HG02588 (cell line): ENCODE data around the gene OR2M4.
"Not testable (repeated sequence)": the region's sequence is repeated elsewhere in the genome, so short reads cannot be mapped to it uniquely, and the experiment has no call there.

Experiments used
- ATAC-seq: cut with Tn5 transposase; IDR thresholded peaks from one replicate; pipeline ENCODE4 v1.9.1; 2021; ENCODE audit warnings: mild to moderate bottlenecking, moderate library complexity; ENCODE audit not compliant: unreplicated experiment

The OR2M4 gene, protein sequence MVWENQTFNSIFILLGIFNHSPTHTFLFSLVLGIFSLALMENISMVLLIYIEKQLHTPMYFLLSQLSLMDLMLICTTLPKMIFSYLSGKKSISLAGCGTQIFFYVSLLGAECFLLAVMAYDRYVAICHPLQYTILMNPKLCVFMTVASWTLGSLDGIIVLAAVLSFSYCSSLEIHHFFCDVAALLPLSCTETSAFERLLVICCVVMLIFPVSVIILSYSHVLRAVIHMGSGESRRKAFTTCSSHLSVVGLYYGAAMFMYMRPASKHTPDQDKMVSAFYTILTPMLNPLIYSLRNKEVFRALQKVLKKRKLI

DNA sequence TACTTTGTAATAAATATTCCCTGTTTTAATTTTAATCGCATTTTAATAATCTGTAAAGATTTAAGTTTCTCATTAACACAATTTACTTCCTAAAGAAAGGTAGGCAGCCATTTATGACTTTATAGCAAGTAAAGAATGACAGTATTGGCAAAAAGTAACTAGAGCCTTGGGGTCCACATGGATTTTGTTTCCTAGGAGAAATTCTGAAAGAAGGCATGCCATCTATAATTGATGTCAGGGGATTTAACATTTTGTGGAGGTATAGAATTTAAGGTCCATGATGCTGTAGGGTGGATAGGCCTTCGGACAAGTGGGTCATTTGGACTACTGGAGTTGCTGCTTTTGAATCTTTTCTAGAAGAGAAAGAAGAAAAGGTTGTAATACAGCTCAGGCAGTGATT, at the start of gene OR2M4:
TSS of gene OR2M4 (plus strand) at position 301 of the 400 bp plus-strand sequence. CDS start 7,512 bp downstream, outside the sequence.
- ATAC-seq = no peak

DNA sequence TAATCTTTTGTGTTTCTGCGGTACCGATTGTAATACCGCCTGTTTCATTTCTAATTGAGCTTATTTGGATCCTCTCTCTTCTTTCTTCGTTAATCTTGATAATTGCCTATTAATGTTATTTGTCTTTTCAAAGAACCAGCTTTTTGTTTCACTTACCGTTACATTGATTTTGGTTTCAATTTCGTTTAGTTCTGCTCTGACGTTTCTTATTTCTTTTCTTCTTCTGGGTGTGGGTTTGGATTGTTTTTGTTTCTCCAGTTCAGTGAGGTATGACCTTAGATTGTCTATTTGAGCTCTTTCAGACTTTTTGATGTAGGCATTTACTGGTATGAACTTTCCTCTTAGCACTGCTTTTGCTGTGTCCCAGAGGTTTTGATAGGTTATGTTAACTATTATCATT, 47.2 kb upstream of the OR2M4 start:
- no peak for ATAC-seq

DNA sequence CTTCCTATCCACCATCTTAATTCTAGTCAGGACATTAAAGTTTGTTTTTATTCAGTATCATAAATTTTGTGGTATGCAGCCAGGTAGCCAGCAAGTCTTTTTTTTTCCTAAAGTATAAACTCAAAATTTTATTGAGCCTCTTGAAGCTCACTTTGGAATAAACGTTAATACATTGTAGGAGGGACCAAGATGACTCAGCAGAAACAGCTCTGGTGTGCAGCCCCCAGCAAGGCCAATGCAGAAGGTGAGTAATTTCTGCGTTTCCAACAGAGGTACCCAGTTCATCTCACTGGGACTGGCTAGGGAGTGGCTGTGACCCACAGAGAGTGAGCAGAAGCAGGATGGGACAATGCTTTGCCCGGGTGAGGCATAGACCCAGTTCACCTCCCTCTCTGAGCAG, 43.9 kb upstream of the OR2M4 start:
- no peak for ATAC-seq

DNA sequence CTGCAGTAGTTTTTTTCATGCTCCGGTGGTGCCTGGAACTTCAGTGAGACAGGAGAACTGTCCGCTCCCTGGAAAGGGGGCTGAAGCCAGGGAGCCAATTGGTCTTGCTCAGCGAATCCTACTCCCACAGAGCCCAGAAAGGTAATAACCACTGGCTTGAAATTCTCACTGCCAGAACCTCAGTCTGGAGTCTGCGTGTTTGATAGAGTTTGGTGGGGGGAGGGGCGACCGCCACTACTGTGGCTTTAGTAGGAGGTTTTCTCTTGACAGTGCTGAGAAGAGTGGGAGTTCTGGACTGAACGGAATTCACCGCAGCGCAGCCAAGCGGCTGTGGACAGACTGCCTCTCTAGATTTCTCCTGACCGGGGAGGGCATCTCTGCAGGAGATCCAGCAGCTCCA, 42.2 kb upstream of the OR2M4 start:
- no peak for ATAC-seq

DNA sequence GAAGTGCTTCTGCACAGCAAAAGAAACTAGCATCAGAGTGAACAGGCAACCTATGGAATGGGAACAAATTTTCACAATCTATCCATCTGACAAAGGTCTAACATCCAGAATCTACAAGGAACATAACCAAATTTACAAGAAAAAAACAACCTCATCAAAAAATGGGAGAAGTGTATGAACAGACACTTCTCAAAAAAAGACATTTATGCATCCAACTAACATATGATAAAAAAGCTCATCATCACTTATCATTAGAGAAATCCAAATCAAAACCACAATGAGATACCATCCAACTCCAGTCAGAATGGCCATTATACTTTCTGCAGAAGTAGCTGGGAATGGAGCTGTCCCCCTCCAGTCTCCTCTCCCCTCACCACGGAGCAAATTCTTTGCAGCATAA, 37.1 kb upstream of the OR2M4 start:
- no peak for ATAC-seq

DNA sequence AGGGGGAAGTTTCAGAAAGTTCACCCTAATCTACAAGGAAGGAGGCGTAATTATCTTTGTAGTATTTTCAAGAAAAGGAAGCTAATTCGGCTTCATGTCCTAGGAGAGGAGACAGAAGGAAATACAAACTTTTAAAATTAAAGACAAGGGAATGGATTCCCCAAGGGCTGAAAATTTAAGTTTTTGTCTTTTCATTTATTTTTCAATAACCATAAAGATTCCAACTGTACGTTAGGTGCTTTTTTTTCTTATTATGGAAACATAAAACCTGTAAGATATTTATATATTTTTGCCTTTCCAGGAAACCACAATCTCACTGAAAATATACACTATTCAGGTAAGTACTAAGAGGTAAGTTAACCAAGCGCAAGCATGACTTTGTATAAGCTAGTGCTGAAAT, 34.3 kb upstream of the OR2M4 start, which contains the start of gene OR2M3:
TSS of gene OR2M3 (plus strand) at position 301 of the 400 bp plus-strand sequence. CDS start 5,803 bp downstream, outside the sequence.
- no peak for ATAC-seq

DNA sequence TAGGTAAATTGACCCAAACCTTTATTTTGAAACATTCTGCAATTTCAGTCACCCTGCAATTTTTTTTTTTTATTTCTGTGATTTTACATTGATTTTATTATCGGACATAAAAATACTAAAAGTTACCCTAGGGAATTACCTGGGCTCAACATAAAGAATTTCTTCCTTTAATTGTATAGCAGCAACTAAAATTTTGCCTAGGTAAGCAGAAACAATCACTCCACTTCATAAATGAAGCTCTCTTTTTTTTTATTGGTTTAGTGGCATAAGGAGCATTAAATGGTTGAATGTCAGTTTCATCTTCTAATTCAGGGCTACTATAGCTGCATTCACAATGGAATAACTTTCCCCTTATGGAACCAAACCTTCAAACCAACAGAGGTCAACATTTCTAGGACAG, 15.3 kb upstream of the OR2M4 start:
- ATAC-seq = no peak

DNA sequence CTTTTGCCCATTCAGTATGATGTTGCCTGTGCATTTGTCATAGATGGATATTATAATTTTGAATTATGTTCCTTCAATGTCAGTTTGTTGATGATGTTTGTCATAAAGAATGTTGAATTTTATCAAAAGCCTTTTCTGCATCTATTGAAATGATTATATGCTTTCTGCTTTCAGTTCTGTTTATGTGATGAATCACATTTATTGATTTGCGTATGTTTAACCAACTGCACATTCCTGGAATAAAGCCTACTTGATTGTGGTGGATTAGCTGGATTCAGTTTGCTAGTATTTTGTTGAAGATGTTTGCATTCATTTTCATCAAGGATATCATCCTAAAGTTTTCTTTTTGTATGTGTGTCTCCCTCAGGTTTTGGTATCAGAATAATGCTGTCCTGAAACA, 5.7 kb upstream of the OR2M4 start:
- no peak for ATAC-seq

DNA sequence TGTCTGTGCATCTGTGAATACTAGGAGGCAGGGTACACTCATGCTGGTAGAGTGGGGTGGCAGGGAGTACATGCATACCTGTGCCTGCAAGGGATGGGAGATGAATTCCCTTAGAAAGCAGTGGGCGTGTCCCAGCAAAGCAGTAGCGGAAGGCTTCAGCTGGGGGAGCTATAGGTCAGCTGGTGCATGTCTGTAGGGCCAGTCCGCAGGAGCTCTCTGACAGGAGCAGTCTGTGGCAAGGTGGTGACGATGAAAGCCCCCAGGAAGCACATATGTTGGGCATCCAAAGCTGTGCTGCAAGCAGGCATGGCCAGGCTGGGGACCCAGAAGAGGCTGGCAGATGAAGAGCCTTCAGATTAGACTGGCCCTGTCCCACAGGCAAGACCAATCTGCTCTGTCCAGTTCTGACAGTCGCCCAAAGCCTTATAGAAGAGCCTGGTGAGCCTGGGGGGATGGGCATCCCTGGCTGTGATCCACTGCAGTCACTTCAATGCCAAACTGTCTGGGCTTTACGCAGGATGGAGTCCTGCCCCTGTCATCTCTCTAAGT, 1.8 kb upstream of the OR2M4 start:
- ATAC-seq = no peak

DNA sequence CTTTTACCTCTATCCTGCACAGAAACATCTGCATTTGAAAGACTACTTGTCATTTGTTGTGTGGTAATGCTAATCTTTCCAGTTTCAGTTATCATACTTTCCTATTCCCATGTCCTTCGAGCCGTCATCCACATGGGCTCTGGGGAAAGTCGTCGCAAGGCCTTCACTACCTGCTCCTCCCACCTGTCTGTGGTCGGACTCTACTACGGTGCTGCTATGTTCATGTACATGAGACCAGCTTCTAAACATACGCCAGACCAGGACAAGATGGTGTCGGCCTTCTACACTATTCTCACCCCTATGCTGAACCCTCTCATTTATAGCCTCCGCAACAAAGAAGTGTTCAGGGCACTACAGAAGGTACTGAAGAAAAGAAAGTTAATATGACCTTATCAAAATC, 8.3 kb downstream of the OR2M4 start:
- ATAC-seq = no peak

DNA sequence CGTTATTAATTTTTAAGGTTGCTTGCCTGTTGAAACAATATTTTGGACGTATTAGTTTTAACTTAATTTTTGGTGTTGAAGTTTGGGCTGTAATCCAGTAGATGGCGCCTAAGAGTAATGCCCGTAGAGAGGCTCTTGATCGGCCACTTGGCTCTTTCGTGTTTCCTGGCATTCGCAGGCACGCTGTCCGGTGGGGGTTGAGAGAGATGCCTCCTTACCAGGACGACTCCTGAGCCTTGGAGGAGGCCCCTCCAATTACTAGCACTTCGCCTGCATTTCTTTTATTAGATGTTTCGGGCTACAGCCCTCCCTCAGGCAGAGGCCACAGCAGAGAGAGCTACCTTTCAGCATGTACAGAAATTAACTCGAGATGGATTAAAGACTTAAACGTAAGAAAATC, 12.0 kb downstream of the OR2M4 start:
- ATAC-seq = peak; percentile 81

DNA sequence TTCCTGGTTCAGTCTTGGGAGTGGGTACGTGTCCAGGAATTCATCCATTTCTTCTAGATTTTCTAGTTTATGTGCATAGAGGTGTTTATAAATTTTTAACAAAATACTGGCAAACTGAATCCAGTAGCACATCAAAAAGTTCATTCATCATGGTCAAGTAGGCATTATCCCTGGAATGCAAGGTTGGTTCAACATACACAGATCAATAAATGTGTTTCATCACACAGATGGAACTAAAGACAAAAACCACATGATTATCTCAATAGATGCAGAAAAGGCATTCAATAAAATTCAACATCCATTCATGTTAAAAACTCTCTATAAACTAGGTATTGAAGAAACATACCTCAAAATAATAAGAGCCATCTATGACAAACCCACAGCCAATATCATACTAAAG, 28.1 kb downstream of the OR2M4 start:
- ATAC-seq = not testable (repeated sequence)

DNA sequence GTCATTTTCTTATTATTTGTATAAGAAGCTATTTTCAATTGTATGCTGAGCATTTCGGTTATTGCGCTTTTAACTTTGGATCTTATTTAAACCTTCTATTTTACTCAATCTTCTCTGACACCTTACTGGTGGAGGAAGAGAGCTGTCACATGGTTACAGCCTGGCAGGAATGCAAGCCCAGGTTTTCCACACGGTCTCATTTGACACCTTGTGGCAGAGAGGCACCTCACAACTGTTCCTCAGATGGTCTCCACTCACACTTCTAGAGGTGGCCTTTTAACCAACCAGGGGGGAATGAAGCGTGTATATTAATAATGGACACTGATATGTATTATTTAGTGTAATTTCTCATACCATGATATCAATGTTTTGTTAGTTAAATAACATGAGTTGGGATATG, 37.0 kb downstream of the OR2M4 start:
- ATAC-seq = no peak

DNA sequence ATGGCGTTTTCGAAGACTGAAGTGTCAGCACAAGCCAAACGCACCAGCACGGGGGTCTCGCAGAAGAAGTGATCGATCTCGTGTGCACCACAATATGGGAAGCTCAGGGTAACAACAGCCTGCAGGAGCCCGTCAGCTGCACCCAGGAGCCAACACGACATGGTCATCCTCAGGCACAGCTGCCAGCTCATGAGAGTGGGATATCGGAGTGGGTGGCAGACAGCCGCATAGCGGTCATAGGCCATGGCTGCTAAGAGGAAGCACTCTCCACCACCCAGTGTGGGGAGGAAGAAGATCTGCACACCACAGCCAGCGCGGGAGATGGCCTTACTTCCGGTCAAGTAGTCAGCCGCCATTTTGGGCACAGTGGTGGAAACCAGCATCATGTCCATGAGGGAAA, 42.0 kb downstream of the OR2M4 start:
- not testable (repeated sequence) for ATAC-seq

DNA sequence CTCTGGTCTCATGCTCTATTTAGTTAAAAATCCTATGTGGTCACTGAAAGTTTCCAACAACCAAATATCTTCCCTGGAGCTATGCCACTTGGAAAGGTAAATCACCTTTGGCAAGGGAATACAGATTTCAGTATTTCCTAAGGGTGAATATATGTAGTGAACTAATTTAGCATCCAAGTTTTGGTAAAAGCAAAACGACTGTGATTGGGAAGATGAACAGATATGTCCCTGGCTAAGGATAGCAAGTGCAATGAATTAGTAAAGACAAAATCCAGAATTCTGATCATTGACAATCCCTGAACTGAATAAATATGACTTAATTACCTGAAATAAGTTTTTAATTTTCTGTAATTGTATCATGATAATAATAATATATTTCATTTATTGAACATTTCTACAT, 46.7 kb downstream of the OR2M4 start, which contains the start of gene OR2T33:
TSS of gene OR2T33 (minus strand) at position 101 of the 400 bp plus-strand sequence. CDS start 4,162 bp downstream, outside the sequence.
- no peak for ATAC-seq

DNA sequence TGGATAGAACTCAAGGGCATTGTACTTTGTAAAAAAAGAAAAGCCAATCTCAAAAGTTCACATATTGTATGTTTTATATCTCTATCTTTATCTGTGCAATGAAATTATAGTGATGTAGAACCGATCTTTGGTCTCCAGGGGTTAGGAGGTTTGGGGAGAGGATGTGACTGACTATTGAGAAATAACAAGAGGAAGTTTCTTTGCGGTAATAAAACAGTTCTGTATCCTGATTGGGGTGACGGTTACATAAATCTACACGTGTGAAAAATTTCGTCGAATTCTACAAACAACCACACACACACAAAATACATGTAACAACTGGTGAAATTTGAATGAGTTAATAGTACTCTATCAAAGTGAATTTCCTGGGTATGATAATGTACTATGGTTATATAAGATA, 57.2 kb downstream of the OR2M4 start:
- no peak for ATAC-seq
